NCI-H345 treated with DMSO at 0.1 percent for 48 hours (cell line): ENCODE measurements around the gene ASCL5.
"Not testable (repeated sequence)": the region's sequence is repeated elsewhere in the genome, so short reads cannot be mapped to it uniquely, and the experiment has no call there.

ENCODE experiments used
- DNase-seq: peaks from one replicate; lab custom pipeline; 2025; ENCODE audit not compliant: unreplicated experiment; lab: John Stamatoyannopoulos, UW

ASCL5 gene, protein sequence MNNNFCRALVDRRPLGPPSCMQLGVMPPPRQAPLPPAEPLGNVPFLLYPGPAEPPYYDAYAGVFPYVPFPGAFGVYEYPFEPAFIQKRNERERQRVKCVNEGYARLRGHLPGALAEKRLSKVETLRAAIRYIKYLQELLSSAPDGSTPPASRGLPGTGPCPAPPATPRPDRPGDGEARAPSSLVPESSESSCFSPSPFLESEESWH

DNA sequence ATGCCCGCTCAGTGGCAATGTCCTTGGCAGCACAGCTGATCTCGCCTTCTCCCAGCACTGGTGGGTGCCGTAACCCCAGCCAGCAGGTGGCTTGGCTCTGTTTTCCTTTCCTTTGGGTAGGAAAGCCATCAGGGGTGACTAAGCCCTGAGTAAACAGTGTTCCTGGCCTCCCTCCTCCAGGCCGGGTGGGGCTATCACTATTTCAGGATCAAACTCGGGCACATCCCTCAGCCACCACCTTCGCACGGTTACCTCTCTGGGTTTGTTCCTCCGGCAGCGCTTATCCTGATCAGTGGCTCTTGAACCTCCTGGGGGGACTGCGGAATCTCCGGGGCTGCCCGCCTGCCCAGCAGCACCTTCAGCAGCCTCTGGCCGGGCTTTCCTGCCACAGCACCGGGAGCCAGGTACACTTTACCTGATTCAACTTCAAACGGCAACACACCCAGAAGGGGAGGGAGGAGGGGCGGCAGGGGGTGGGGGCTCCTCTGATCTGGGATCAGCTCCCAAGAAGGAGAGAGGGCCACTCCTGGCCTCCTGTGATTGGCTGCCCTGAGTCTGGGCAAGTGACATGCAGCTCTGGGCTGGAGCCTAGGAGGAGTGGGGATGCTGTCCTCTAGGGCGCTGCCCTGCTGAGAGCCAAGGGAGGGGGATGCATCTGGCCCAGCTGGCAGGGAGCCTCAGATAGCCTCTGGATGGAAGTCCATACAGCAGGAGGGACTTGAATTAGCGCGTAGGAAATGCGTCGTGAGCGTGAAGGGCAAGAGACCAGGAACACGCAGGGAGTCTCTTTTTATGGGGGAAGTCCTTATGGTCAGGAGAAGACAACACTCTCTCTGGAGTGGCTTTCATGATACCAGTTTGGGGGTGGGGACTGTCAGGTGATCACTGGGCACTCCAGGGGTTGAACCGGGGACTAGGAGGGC, at the start of gene ASCL5:
ASCL5 (minus strand) TSS at position 353 of the 923 bp plus-strand sequence. CDS start 11,812 bp downstream, outside the sequence.
- DNase-seq: no peak

DNA sequence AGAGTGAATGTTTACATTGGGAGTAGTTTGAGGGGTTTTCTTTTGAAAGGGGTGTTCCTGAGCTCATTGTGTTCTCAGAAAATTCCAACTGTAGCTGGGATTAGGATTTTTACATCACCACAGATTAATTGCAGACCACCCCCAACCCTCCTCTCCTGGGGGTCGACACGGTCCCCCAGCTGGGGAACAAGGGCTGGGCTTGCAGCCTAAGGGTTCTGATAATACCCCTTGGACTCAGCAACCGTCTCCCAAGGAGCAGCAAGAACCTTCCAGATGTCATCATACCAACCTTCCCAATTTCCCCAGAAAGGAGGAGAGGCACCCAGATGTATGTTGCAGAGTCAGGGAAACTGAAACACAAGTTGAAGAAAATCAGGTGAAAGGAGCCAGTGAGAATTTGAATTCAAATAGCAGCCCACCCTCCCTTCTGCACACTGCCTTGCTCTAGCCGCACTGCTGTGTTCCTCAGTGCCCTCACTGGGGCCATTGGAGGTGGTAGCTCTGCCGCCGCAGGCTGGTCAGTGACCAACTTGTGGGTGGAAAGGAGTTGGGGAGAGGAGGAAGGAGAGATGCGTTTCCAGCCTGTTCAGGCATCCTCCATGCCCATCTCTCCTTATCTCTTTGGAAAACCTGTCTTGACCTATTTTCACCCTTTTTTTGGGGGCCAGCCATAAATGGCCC, 49.0 kb upstream of the ASCL5 start:
- no peak for DNase-seq

GRCh38 chr1:201173736-201174135, 46.8 kb upstream of the ASCL5 start:
- DNase-seq: no peak

DNA sequence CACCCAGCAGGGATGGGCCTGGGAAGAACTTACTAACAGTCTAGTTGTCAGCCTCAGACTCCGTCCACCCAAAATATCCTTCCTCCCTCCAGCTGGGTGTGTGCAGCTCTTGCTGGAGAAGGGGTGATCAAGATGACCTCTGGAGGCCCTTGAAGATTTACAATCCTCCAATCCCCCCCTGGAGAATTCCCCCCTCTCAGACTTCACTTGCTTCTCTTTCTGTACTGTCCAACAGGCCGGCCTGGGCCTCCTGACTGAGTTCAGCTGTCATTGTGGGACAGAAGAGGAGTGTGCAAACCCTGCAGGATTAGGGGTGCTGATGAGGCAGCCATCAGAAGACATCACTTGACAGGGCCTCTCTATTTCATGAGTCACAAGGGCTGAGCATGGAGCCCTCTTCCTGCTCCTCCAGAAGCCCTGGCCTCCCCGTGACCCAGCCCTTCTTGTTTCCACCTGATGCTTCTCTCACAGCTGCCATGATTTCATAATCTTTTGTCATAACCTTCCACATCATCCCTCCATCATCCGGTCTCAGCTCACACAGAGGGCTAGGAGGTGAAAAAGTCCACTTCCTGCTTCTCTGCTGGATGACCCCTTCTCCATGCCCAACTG, 46.1 kb upstream of the ASCL5 start:
- no peak for DNase-seq

DNA sequence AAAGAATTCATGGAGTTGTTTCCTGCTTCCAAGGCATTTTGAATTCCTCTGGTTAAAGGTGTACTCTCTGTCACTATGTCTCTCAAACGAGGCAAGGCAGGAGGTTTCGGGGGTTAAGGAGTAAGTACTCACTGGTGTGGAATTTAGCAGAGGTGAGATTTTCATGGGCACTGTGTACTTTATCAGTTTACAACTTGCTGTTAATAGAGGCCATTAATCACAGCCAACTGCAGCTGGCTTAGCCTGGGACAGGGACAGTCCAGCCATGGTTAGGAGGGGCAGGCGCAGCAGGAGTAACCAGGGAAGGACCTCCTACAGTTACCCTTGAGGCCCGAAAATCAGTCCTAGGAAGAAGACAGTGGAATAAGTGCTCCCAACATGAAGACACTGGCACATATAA, 45.3 kb upstream of the ASCL5 start:
- no peak for DNase-seq

DNA sequence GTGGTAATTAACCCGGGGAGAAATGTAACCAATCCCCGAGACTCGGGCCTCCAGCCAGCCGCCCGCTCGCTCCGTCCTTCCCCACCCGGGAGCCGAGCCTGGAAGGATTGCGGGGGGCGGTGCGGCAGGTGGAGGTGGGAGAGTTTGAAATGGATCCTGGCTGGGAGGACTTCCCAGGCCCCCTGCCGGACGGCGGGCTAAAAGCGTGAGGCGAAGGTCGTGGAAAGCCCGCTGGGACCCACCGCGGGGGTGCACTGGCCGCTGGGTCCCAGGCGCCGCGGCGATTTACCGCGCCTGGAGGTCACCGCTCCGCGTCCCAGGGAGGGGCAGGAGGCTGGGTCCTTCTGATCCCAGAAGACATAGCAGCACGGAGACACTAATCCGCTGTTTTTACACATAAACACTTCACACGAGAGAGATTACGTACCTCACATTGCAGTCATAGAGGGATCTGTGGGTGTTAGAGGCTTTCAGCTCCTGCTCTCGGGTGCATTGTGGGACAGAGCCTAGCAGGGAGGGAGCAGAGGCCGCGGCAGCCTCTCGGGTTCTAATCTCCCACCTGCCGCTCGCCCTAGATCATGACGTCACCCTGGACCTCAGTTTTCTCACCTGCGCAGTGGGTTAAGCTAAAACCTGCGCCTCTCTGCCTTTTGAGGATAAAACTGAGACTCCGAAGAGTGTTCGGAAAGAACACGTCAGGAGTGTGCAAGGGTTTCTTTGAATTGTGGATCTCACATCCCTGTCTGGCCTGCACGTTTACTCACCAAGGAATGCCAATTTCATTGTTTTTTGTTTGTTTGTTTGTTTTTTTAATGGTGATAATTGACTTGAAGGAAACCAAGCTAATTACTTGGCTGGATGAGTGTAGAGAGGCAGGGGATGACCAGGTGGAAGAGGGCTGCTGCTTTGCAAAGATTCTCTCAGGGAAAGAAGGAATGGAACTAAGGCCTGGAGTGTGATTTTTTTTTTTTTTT, 44.4 kb upstream of the ASCL5 start:
- DNase-seq: peak; percentile 51

DNA sequence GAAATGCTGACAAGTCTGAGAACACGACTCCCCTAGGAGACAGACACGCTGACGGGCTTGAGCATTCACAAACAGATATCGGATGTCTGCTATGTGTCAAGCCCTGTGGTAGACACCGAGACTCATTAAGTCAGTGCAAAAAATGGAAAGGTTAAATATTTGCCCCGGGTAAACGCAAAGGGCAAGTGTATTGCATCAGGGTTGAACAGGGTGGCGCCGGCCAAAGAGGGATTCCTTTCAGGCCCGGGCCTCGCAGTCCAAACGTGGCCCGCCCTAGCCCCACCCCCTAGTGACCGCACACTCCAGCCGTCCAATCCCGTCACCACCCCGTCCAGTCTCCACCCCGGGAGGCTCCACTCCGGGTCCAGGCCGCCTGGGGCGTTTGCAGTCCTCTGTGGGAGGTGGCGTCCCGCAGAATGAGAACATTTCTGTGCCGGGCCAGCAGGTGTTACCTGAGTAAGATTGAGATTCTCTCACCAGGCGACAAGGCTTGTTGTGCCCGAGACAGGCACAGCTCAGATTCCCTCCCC, 43.6 kb upstream of the ASCL5 start:
- peak; percentile 80 for DNase-seq

DNA sequence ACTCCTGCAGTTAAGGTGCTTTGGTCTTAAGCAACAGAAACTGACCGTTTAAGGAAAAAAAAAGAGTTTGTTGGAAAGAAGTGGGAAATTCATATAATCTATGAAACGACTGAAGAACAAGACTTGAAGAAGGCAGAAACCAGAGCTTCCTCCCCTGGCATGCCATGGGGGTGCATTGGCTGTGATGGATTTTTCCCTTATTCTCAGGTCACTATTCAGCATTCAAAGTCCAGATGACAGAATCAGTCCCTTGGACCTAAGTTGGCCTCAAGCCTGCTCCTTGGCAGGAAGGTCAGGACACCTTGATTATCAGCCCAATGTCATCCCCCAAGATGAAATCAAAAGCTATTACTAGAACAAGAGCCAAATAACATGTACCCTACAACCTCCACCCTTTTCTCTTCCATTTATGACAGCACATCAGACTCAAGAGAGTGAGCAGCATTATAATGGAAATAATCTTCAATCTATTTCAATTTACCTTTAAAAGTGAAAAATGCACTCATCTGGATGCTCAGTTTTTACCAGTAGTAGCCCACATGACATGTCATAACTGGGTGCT, 43.1 kb upstream of the ASCL5 start:
- no peak for DNase-seq

DNA sequence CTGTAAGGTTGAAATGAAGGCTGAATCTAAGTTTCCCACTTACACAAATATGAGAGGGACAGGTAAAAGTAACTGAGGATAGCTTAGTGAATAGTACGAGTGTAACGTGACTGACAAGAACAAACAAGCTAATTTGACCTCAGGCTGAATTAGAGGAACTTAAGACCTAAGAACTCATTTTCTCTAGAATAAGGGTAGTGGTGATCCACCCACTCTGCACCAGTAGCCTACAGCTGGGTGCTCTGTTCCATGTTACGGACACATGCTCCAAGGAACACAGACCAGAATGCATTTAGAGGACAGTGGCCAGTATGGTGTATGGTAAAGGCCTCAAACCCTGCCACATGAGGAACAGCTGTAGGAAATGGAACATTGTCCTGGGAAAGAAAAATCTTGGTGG, 42.2 kb upstream of the ASCL5 start:
- DNase-seq: no peak

DNA sequence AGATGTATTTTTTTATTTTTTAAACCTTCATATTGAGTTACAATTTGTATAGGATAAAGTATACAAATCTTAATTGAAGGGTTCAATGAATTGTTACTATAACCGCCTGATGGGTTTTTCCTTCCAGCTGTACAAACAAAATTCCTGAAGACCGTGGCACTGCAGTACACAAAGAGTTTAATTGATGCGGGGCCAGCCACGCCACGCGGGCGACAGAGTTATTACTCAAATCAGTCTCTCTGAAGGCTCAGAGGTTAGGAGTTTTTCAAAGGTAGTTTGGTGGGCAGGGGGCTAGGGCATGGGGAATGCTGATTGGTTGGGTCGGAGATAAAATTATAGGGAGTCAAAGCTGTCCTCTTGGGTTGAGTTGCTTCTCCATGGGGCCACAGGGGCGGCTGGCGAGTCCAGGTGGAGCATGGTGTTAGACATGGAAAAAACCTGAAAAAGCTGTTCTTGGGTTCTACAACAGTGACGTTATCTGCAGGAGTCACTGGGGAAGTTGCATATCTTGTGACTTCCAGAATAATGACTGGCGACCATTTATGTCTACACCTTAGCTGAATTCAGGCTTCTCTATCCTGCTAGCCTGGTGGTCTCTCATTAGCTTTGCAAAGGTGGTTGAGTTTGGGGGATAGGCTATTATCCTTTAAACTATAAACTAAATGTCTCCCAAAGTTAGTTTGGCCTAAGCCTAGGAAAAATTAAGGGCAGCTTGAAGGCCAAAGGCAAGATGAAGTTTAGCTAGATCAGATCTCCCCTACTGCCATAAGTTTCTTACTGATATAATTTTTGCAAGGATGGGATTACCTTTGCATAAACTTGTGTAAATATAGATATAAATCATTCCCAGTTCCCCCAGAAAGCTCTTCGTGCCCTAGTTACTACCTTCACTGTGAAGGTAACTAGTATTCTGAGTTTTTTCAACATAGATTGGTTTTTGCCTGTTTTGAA, 40.3 kb upstream of the ASCL5 start:
- DNase-seq: no peak

GRCh38 chr1:201164645-201165044, 37.7 kb upstream of the ASCL5 start:
- no peak for DNase-seq

GRCh38 chr1:201163707-201164106, 36.7 kb upstream of the ASCL5 start:
- DNase-seq: no peak

- DNase-seq: not testable (repeated sequence)
Measured at GRCh38 chr1:201163036-201163435, 36.1 kb upstream of the ASCL5 start.

- no peak for DNase-seq
Measured at GRCh38 chr1:201157949-201158348, 31.0 kb upstream of the ASCL5 start.

DNA sequence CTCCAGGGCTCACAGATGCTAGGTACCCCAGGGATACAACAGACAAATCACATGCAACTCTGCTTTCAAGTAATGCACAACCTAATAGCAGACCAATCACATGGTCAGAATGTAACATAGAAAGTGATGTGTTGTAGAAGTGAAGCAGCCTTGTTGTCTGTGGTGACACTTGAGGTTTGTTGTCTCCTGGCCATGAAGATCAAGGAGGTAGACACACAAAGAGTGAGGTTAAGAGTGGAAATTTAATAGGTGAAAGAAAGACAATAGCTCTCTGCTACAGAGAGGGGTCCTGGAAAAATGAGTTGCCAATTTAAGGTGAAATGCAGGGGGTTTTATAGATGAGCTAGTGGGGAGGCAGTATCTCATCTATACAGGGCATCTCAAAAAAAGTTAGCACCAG, 29.8 kb upstream of the ASCL5 start:
- DNase-seq: no peak

DNA sequence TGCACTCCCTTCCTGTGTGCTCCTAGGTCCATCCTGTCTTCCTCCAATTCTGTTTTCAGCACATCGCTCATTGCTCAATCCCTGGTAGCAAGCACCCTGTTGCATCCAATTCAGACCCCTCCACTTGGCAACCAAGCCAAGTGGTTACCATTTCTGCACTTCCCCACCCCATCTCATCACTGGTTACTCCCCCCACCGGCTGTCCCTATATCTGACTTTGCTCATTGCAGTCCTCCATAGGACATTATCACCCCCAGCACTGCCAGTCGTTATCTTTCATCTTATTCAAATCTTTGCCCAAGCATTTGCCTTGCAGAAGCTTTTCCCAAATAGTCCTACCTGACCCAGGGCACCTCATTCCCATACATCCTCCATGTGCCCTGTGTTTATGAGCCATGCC, 29.4 kb upstream of the ASCL5 start:
- no peak for DNase-seq

DNA sequence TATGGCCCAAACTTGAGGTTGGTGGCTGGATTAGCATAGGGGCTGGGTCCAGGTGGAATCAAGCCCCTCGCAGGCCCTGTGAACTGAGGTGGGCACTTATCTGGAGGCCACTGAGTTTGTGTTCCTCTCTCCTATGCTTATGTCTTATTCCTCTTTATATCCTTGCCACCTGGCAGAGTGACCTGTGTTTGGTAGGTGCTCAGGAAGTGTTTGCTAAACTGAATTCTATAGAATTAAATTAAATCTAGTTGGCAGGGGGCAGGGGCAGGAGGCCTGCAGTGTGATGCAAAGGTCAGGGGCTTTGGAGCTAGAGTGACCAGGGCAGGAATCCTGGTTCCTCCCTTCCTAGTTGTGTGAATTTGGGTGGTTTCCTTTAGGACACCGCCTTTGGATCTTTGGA, 28.4 kb upstream of the ASCL5 start:
- no peak for DNase-seq

DNA sequence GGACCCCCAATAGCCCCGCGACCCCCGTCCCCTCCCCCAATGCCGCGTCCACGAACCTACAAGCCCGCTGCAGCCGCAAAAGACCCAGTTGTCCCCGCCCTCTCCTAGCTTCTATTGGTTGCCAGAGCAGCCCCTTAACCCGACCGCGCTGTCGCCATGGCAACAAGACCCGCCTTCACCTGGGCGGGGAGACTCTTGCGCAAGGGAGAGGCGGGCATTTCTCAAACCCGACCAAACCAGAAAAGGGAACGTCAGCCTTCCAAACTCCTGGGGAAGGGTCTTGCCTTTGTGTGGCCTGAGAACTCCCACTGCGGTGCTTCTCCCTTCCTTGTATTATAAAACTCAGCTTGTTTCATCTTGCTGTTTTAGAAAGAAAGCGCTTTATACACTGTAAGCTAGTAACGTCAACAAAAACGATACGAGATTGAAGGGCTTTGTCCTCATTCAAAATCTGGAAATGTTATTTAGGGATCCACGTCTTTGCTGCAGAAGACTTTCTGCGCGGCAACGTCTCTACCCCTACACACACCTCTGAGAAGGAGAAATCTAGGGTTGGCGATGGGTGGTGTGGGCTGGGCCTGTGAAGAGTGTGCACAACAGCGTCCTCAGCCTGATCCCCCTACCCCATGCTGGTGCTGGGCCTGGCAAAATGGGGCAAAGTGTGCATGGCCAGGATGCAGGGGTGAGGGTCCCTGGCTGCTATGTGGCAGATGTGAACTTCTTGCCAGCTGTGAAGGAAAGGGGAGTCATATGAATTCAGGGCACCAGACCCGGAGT, 27.6 kb upstream of the ASCL5 start, which contains the start of gene TMEM9:
TMEM9 (minus strand) TSS at position 86 of the 777 bp plus-strand sequence. CDS start 551 bp downstream, outside the sequence.
- DNase-seq: peak; percentile 93
